GM08714 (cell line): Measurements from ENCODE around the gene ARMC3.

Source experiments
- H3K4me3 ChIP-seq: fragments of 200-500 bp; sonication (Bioruptor generic); 2 replicates; pipeline ENCODE4 v1.5.1; 2014; ENCODE audit warnings: mild to moderate bottlenecking, low read length, inconsistent platforms
- ZNF274 ChIP-seq: IDR thresholded peaks from 2 replicates; pipeline ENCODE4 v1.6.1; 2012; ENCODE audit warnings: mild to moderate bottlenecking, low read depth, low read length

ARMC3 gene

DNA sequence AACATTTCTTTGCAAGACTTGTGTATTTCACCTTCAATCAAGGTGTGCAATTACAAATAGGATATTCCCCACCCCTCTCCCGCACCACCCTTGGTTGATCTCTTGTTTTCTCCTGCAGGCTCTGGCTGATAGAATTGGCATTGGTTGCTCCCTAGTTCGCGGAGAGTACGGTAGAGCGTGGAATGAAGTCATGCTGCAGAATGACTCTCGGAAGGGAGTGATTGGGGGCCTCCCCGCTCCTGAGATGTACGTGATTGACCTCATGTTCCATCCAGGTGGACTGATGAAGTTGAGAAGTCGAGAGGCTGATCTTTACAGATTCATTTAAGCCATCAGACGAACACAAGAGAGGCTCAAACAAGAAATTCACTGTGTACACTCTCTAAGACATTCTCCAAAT is 109.3 kb downstream of the ARMC3 start:
- TF ChIP-seq ZNF274 = no peak
- no peak overlapping the region for H3K4me3 ChIP-seq

- no peak overlapping the region for H3K4me3 ChIP-seq
- TF ChIP-seq ZNF274 = no peak
Measured at GRCh38 chr10:23037561-23037960, 109.7 kb downstream of the ARMC3 start.

GRCh38 chr10:23038172-23038571 is 110.3 kb downstream of the ARMC3 start:
- H3K4me3 ChIP-seq = no peak overlapping the region
- no peak for TF ChIP-seq ZNF274

DNA sequence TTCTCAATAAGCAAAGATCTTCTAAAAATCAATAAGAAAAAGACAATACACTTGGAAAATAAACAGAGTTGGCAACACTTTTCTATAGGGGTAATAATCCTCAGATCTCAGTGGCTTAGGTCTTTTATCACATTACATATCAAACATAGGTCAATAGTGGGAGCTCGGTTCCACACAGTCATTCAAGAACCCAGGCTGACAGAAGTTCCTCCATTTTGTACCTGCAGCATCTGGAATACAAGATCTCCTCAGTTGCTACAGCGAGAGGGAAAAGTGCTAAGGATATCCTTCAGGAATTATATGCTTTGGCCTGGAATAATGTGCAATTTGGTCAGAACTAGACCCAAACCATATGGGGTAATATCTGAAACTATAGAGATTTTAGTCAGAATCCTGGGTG is 112.1 kb downstream of the ARMC3 start:
- no peak overlapping the region for H3K4me3 ChIP-seq
- no peak for TF ChIP-seq ZNF274

DNA sequence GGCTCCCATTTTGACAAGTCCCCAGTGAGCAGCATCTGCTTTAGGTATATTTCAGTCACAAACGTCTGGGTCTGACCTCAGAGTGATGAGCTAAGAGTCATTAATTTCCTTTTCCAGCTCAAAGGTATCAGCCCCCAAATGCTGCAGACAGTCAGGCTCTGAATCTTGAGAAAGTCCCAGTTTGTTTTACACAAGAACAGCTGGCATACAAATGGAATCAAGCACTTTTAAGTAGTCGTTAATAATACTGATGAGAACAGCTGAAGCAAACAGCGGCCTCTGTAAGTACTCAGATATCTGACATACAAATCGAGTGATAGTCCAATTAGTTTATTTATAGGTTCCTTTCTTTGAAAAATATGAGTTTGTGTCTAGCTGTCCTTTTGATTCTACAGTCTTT is 118.2 kb downstream of the ARMC3 start:
- no peak overlapping the region for H3K4me3 ChIP-seq
- no peak for TF ChIP-seq ZNF274

- H3K4me3 ChIP-seq = no peak overlapping the region
- TF ChIP-seq ZNF274 = no peak
Measured at GRCh38 chr10:23047201-23048050, 119.6 kb downstream of the ARMC3 start.

DNA sequence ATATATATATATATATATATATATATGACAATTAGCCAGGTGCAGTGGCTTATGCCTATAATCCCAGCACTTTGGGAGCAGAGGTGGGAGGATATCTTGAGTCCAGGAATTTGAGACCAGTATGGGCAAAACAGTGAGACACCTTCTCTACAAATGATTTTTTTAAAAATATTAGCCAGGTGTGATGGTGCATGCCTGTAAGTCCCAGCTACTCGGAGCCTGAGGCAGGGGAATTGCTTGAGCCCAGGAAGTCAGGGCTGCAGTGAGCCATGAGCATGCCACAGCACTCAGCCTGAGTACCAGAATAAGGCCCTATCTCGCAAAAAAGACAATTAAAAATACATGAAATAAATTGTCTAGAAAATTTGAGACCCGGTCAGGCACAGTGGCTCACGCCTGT is 120.3 kb downstream of the ARMC3 start:
- no peak for TF ChIP-seq ZNF274
- no peak overlapping the region for H3K4me3 ChIP-seq

GRCh38 chr10:23051278-23051677 is 123.4 kb downstream of the ARMC3 start:
- no peak for TF ChIP-seq ZNF274
- no peak overlapping the region for H3K4me3 ChIP-seq

DNA sequence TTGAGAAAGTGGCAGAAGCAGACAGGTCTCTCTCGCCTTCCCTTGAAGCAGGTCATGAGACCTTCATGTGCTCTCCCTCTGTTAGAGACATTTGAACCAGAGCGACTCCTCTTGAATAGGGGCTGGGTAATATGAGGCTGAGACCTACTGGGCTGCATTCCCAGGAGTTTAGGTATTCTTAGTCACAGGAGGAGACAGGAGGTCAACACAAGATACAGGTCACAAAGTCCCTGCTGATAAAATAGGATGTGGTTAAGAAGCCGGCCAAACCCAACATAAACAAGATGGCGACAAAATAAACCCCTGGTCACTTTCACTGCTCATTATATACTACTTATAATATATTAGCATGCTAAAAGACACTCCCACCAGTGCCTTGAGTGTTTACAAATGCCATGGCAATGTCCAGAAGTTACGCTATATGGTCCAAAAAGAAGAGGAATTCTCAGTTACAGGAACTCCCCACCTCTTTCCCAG is 124.0 kb downstream of the ARMC3 start:
- H3K4me3 ChIP-seq = no peak overlapping the region
- no peak for TF ChIP-seq ZNF274

GRCh38 chr10:23053036-23053435 is 125.2 kb downstream of the ARMC3 start:
- no peak for TF ChIP-seq ZNF274

GRCh38 chr10:23055424-23056185 is 127.8 kb downstream of the ARMC3 start:
- TF ChIP-seq ZNF274 = no peak
- H3K4me3 ChIP-seq = no peak overlapping the region

More at GRCh38 chr10:23053036-23053435, 125.2 kb downstream of the ARMC3 start:
- no peak overlapping the region for H3K4me3 ChIP-seq

GRCh38 chr10:23056186-23056579 is 128.3 kb downstream of the ARMC3 start:
- no peak overlapping the region for H3K4me3 ChIP-seq
- no peak for TF ChIP-seq ZNF274

- no peak overlapping the region for H3K4me3 ChIP-seq
- TF ChIP-seq ZNF274 = no peak
Measured at GRCh38 chr10:23058366-23058765, 130.5 kb downstream of the ARMC3 start.

GRCh38 chr10:23060918-23061317 is 133.1 kb downstream of the ARMC3 start:
- no peak overlapping the region for H3K4me3 ChIP-seq
- no peak for TF ChIP-seq ZNF274

DNA sequence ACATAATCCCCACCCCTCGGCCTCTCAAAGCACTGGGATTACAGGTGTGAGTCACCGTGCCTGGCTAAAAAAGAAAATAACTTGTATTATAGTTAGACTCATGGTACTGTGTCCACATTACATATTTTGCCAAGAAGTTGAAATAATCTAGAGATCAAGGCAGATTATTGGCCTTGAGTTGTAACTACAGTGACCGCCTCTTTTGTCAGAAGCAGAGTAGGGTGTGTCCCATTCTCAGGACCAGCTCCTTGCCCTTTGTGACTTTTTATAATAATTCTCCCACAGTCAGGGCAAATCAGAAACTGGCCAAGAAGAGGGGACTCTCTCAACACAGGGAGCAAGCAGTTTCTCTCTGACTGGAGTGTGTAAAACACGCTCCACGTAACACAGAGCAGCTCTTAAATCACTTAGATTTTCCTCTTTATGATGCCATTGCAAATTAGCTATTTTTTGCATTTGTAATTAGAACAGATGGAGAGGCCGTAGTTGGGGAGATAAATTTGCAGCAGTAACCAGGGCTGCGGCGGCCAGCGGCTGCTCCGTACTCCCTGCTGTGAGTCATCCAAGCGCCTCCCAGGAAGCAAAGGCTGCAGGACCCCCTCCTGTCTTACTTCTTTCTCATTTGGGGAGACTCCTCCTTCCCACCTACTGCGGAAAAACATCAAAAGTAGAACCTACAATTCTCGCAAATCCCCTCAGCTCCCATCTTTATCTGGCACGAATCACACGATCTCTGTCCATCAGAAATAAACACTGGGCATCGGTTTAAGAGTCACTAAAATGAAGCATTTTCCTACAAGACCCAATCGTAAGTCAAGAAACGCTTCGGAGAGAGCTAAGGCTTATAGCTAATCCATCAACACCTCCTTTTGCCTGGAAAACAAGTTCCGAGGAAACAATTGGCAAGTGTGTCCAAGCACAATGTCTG is 135.5 kb downstream of the ARMC3 start:
- no peak for TF ChIP-seq ZNF274
- H3K4me3 ChIP-seq = no peak overlapping the region
